DND-41 (cell line): ENCODE measurements around the gene CREG2.

Experiments
- ATAC-seq: fragments of 200-7000 bp; cut with Tn5 transposase; 3 replicates; pipeline ENCODE4 v1.9.1; 2021; ENCODE audit warnings: low read depth; ENCODE audit not compliant: insufficient read depth
- DNase-seq: peaks from one replicate; pipeline ENCODE4 v3.0.0-alpha.2; 2020
- H2AFZ ChIP-seq: 2 replicates; pipeline ENCODE4 v1.6.0; 2012; ENCODE audit warnings: low read depth, low read length
- H3K27ac ChIP-seq: 2 replicates; pipeline ENCODE4 v1.5.1; 2012; ENCODE audit warnings: low read length, inconsistent platforms
- H3K27me3 ChIP-seq: fragments of 200-600 bp; sonication (generic); 2 replicates; pipeline ENCODE4 v1.6.0; 2012; ENCODE audit warnings: low read length, mild to moderate bottlenecking, inconsistent platforms; ENCODE audit not compliant: insufficient read depth, poor library complexity
- H3K36me3 ChIP-seq: 2 replicates; pipeline ENCODE4 v1.5.1; 2012; ENCODE audit warnings: low read length, inconsistent platforms; ENCODE audit not compliant: insufficient read depth
- H3K4me1 ChIP-seq: 2 replicates; pipeline ENCODE4 v1.5.1; 2012; ENCODE audit warnings: mild to moderate bottlenecking, low read length; ENCODE audit not compliant: insufficient read depth
- H3K4me2 ChIP-seq: 2 replicates; pipeline ENCODE4 v1.6.0; 2012; ENCODE audit warnings: mild to moderate bottlenecking, moderate library complexity, low read length, inconsistent platforms; ENCODE audit not compliant: insufficient read depth
- H3K4me3 ChIP-seq, 2 experiments: fragments of 200-600 bp in 1 of 2; shearing (Covaris generic) in 1 of 2; 2 replicates each; pipeline ENCODE4 v1.5.1; 2012 to 2016; ENCODE audit warnings: inconsistent platforms in 2 of 2, low read length in 2 of 2, mild to moderate bottlenecking in 2 of 2, low read depth in 1 of 2, moderate library complexity in 1 of 2
- H3K79me2 ChIP-seq: 2 replicates; pipeline ENCODE4 v1.6.0; 2012; ENCODE audit warnings: low read length, inconsistent platforms; ENCODE audit not compliant: insufficient read depth
- H3K9ac ChIP-seq: 2 replicates; pipeline ENCODE4 v1.6.0; 2012; ENCODE audit warnings: low read depth, mild to moderate bottlenecking, inconsistent platforms, low read length, moderate library complexity
- H3K9me3 ChIP-seq: 2 replicates; pipeline ENCODE4 v1.5.1; 2012; ENCODE audit warnings: low read length, moderate library complexity, mild to moderate bottlenecking, inconsistent platforms; ENCODE audit not compliant: insufficient read depth, severe bottlenecking
- H4K20me1 ChIP-seq: 2 replicates; pipeline ENCODE4 v1.6.0; 2012; ENCODE audit warnings: low read length; ENCODE audit not compliant: insufficient read depth
- CTCF ChIP-seq: IDR thresholded peaks from 2 replicates; pipeline ENCODE4 v1.5.1; 2012; ENCODE audit warnings: borderline replicate concordance, low read length, moderate library complexity, mild to moderate bottlenecking; ENCODE audit not compliant: poor library complexity, severe bottlenecking; ENCODE audit errors: extremely low read depth
- EZH2 ChIP-seq: IDR thresholded peaks from 3 replicates; pipeline ENCODE4 v1.6.1; 2012; ENCODE audit warnings: borderline replicate concordance, low read depth, mild to moderate bottlenecking, moderate library complexity, low read length, inconsistent platforms; ENCODE audit not compliant: severe bottlenecking

CREG2 gene

GRCh38 chr2:101410114-101410513, 22.8 kb upstream of the CREG2 start:
- Histone ChIP-seq H3K4me1 (no peaks in the 10 kb centered on the region), H3K27ac (no peak overlapping the region), H2AFZ (no peak overlapping the region), H3K9me3 (no peaks in the 10 kb centered on the region), H3K4me2 (no peak overlapping the region), H3K79me2 (no peaks in the 10 kb centered on the region), H3K27me3 (no peaks in the 10 kb centered on the region), H3K36me3 (peaks cover 4% of the 10 kb centered on the region), H4K20me1 (no peaks in the 10 kb centered on the region), H3K4me3 (no peak overlapping the region), H3K9ac (no peak overlapping the region)
- peak; percentile 41; the same call in 1 of the 3 replicates for ATAC-seq
- TF ChIP-seq CTCF (no peak), EZH2 (no peak)
- no peak for DNase-seq

GRCh38 chr2:101409699-101410098, 22.4 kb upstream of the CREG2 start:
- H3K9me3 ChIP-seq, result no peaks in the 10 kb centered on the region
- H3K27me3 ChIP-seq, result no peaks in the 10 kb centered on the region
- no peak overlapping the region for H3K4me3 ChIP-seq
- no peak overlapping the region for H2AFZ ChIP-seq
- DNase-seq (no peak), ATAC-seq (no peak)
- no peaks in the 10 kb centered on the region for H4K20me1 ChIP-seq
- H3K79me2 ChIP-seq, result no peaks in the 10 kb centered on the region
- H3K4me1 ChIP-seq, result no peaks in the 10 kb centered on the region
- no peak overlapping the region for H3K9ac ChIP-seq
- H3K4me2 ChIP-seq, result no peak overlapping the region
- peaks cover 6% of the 10 kb centered on the region for H3K36me3 ChIP-seq
- TF ChIP-seq EZH2, result no peak
- TF ChIP-seq CTCF, result no peak
- H3K27ac ChIP-seq, result no peak overlapping the region

DNA sequence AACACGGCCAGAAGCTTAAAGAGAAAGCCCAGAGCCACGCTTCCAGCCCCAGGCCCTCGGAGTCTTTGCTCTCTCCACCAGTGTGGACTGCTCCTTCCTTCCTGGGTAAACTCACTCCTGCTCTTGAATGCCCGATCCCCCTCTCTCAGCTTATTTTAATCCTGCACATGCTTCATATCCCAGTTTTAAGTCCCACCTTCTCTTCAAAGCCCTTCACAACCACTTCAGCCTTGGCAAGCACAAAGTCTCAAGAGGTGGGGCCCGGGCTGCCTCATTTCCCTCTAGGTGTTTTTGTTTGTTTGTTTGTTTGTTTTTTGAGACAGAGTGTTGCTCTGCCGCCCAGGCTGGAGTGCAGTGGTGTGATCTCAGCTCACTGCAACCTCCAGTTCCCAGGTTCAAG, 21.6 kb upstream of the CREG2 start:
- ATAC-seq (no peak), DNase-seq (no peak)
- TF ChIP-seq CTCF (no peak), EZH2 (no peak)
- Histone ChIP-seq H3K9me3 (no peaks in the 10 kb centered on the region), H4K20me1 (no peaks in the 10 kb centered on the region), H3K27me3 (no peaks in the 10 kb centered on the region), H2AFZ (no peak overlapping the region), H3K4me3 (no peak overlapping the region), H3K4me2 (no peak overlapping the region), H3K36me3 (peaks cover 9% of the 10 kb centered on the region), H3K9ac (no peak overlapping the region), H3K79me2 (no peaks in the 10 kb centered on the region), H3K27ac (no peak overlapping the region), H3K4me1 (no peaks in the 10 kb centered on the region)

DNA sequence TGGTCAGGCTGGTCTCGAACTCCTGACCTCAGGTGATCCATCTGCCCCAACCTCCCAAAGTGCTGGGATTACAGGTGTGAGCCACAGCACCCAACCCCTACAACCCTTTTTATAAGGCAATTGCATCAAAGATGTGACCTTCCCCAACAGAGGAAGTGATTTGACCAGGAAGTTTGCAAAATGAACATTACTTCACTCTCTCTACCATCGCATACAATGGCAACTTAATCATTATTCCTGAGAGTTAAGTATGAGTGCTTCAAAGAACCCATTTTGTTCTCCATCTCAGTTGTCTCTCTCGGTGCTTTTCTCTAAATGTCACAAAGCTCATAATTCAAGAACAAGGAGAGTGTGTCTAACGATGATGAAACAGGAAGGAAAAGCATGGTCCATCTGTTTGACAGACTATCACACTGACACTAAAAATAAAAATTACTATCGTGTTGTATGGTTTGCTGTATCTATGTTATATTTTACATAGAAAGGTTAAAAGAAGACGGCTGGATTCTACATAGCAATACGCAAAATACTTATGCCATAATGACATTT, 18.1 kb upstream of the CREG2 start:
- Histone ChIP-seq H3K4me3 (no peak overlapping the region), H3K36me3 (peaks cover 27% of the 10 kb centered on the region), H2AFZ (no peak overlapping the region), H3K4me2 (no peak overlapping the region), H3K27me3 (no peaks in the 10 kb centered on the region), H3K79me2 (no peaks in the 10 kb centered on the region), H3K4me1 (no peaks in the 10 kb centered on the region), H4K20me1 (no peaks in the 10 kb centered on the region), H3K9me3 (no peaks in the 10 kb centered on the region), H3K9ac (no peak overlapping the region), H3K27ac (no peak overlapping the region)
- DNase-seq (no peak), ATAC-seq (no peak)
- TF ChIP-seq EZH2 (no peak), CTCF (no peak)
